Lower lobe of right lung (tissue), 2 donors: ENCODE data around the gene GLI2. TPM values are rescaled to one million over a fixed set of nuclear protein-coding genes. Genes with fewer than 3 reads are reported as not detected.

Source experiments
- ATAC-seq, 2 donors: fragments of 200-7000 bp; cut with Tn5 transposase; one replicate each; pipeline ENCODE4 v1.9.1; 2020 to 2022; ENCODE audit warnings: mild to moderate bottlenecking in 2 of 2, moderate library complexity in 2 of 2
- DNase-seq: peaks from one replicate; pipeline ENCODE4 v3.0.0-alpha.2; 2020
- H3K27ac ChIP-seq: fragments of 200-600 bp; one replicate; pipeline ENCODE4 v1.8.0; 2022
- H3K27me3 ChIP-seq: fragments of 200-600 bp; one replicate; pipeline ENCODE4 v1.8.0; 2022; ENCODE audit warnings: low read depth
- H3K36me3 ChIP-seq: fragments of 200-600 bp; one replicate; pipeline ENCODE4 v1.8.0; 2022; ENCODE audit warnings: mild to moderate bottlenecking
- H3K4me1 ChIP-seq: fragments of 200-600 bp; one replicate; pipeline ENCODE4 v1.8.0; 2022
- H3K4me3 ChIP-seq: fragments of 200-600 bp; one replicate; pipeline ENCODE4 v1.8.0; 2022; ENCODE audit warnings: mild to moderate bottlenecking
- H3K9me3 ChIP-seq: fragments of 200-600 bp; one replicate; pipeline ENCODE4 v1.8.0; 2022
- intact Hi-C: fragments of 100-400 bp; cut with DNase I; formaldehyde crosslinking; loops from one replicate; pipeline ENCODE4 v1.11.0; 2022
- total RNA-seq: library from RNA; stranded (reverse); fragmentation: NEBNext Ultra II Directional; extraction: Animal tissue kit (Norgen Biotek cat#: 25700); gene quantifications from one replicate; pipeline ENCODE4 v1.2.1, GENCODE V29; 2021
- TF ChIP-seq, protein P1 (sequence below): fragments of 200-600 bp; IDR thresholded peaks from one replicate; pipeline ENCODE4 v1.8.0; 2022; ENCODE audit warnings: antibody characterized with exemption, mild to moderate bottlenecking
- donor health status: DM: no; HTN: yes; CAD: no; lungs with severe emphysema.

The GLI2 gene
- total RNA-seq, 1 donor from 2014 or later, result 3.3 TPM

GRCh38 chr2:120777170-120777751, 41.6 kb downstream of the GLI2 start:
- ATAC-seq (no peak), DNase-seq (no peak)
- Histone ChIP-seq H3K9me3 (no peaks in the 10 kb centered on the region), H3K4me3 (no peak overlapping the region), H3K4me1 (no peaks in the 10 kb centered on the region), H3K27me3 (no peaks in the 10 kb centered on the region), H3K27ac (no peak overlapping the region), H3K36me3 (no peaks in the 10 kb centered on the region)
- TF ChIP-seq, protein P1, sequence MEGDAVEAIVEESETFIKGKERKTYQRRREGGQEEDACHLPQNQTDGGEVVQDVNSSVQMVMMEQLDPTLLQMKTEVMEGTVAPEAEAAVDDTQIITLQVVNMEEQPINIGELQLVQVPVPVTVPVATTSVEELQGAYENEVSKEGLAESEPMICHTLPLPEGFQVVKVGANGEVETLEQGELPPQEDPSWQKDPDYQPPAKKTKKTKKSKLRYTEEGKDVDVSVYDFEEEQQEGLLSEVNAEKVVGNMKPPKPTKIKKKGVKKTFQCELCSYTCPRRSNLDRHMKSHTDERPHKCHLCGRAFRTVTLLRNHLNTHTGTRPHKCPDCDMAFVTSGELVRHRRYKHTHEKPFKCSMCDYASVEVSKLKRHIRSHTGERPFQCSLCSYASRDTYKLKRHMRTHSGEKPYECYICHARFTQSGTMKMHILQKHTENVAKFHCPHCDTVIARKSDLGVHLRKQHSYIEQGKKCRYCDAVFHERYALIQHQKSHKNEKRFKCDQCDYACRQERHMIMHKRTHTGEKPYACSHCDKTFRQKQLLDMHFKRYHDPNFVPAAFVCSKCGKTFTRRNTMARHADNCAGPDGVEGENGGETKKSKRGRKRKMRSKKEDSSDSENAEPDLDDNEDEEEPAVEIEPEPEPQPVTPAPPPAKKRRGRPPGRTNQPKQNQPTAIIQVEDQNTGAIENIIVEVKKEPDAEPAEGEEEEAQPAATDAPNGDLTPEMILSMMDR, result no peak
- intact Hi-C loops, result no loop called here

DNA sequence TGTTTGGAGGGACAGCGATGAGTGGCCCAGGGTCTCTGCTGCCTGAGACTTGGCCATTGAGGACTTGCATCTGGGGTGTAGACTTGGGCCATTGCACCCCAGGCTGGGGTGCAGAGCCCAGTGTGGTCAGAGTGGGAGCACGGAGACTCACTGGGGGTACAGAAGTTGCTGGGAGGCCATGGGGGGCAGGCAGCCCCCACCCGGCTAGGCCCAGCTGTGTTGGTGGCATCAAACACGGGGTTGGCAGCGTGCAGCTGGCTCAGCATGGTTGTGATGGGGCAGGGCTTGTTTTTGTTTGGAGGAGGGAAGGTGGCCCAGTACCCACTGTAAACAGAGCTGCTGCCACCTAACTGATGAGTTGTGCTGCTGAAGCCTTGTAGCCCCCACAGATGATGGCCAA, 42.1 kb downstream of the GLI2 start:
- H3K4me1 ChIP-seq, result no peaks in the 10 kb centered on the region
- H3K27ac ChIP-seq, result no peak overlapping the region
- ATAC-seq, result no peak
- intact Hi-C loops, result no loop called here
- no peak for DNase-seq
- TF ChIP-seq, protein P1, result no peak
- H3K27me3 ChIP-seq, result no peaks in the 10 kb centered on the region
- no peaks in the 10 kb centered on the region for H3K36me3 ChIP-seq
- no peak overlapping the region for H3K4me3 ChIP-seq
- H3K9me3 ChIP-seq, result no peaks in the 10 kb centered on the region

DNA sequence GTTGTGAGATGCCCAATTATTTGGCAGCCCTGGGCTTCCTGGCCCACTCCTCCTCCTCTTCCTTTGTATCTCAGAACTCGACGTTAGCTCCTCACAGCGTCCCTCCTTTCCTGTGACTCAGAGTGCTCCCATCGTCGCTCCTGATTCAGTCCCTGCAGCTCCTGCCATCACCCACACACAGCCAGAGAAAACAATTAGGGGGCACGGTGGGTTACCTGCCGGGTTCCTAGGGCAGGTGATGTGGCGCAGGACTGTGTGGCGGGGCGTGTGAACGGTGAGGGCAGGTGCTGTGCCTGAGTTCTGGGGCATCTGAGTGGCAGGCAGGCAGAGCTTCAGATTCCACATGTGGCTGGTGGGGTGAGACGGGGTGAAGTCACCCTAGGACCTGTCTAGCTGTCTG, 42.6 kb downstream of the GLI2 start:
- ATAC-seq (no peak), DNase-seq (no peak)
- no peaks in the 10 kb centered on the region for H3K36me3 ChIP-seq
- no peak overlapping the region for H3K27ac ChIP-seq
- TF ChIP-seq, protein P1, result no peak
- intact Hi-C loops, result no loop called here
- no peaks in the 10 kb centered on the region for H3K9me3 ChIP-seq
- H3K27me3 ChIP-seq, result no peaks in the 10 kb centered on the region
- peaks cover 4% of the 10 kb centered on the region for H3K4me1 ChIP-seq
- H3K4me3 ChIP-seq, result no peak overlapping the region

- TF ChIP-seq, protein P1, result no peak
- H3K9me3 ChIP-seq, result no peaks in the 10 kb centered on the region
- H3K36me3 ChIP-seq, result no peaks in the 10 kb centered on the region
- H3K27me3 ChIP-seq, result no peaks in the 10 kb centered on the region
- peak; percentile 10 to 14 for ATAC-seq
- no peak overlapping the region for H3K27ac ChIP-seq
- H3K4me1 ChIP-seq, result peaks cover 9% of the 10 kb centered on the region
- DNase-seq, result no peak
- intact Hi-C loops, result no loop called here
- no peak overlapping the region for H3K4me3 ChIP-seq
Measured at GRCh38 chr2:120779781-120780283, 44.2 kb downstream of the GLI2 start.

DNA sequence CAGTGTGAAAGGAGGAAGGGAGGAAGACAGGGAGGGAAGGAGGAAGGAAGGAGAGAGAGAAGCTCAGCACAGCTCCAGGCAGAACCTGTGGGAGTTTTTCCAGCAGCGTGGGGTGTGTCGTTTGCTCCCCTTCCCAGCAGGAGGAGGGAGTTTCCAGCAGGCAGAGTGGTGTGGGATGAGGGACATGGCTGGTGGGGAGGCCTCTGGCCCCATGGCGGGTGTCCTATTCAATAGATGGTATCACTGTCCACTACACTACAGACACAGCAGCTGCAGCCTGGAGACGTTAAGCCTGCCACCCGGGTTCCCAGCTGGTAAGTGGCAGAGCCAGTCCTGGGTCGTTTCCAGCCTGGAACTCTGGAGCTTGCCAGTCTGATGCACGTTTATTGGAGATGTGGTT, 44.7 kb downstream of the GLI2 start:
- Histone ChIP-seq H3K9me3 (no peaks in the 10 kb centered on the region), H3K4me1 (peaks cover 9% of the 10 kb centered on the region), H3K27ac (no peak overlapping the region), H3K4me3 (no peak overlapping the region), H3K27me3 (no peaks in the 10 kb centered on the region), H3K36me3 (no peaks in the 10 kb centered on the region)
- TF ChIP-seq, protein P1, result no peak
- intact Hi-C loops, result no loop called here
- ATAC-seq (no peak), DNase-seq (no peak)
